DMS79 (cell line): Measurements from ENCODE around the gene MED12.

Experiments
- DNase-seq: peaks from one replicate; lab custom pipeline; 2025; lab: John Stamatoyannopoulos, UW

MED12 gene

DNA sequence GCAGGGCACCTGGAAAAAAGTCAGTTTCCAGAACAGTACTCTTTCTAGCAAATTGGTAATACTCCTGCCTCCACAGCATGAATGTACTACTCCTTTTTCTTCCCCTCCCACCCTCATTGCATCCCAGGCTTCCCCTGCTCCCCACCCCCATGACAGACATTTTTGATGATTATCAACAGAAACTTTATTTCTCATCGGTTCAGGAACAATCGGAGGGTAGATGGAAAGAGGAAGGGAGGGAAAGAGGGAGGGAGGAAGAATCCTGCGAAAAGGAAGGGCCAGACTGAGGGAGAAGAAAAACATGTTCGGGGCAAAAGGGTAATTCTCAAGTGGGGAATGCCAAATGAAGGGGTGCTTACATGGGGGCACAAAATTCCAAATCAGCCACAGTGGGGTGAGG lies 11.2 kb upstream of the MED12 start:
- no peak for DNase-seq

DNA sequence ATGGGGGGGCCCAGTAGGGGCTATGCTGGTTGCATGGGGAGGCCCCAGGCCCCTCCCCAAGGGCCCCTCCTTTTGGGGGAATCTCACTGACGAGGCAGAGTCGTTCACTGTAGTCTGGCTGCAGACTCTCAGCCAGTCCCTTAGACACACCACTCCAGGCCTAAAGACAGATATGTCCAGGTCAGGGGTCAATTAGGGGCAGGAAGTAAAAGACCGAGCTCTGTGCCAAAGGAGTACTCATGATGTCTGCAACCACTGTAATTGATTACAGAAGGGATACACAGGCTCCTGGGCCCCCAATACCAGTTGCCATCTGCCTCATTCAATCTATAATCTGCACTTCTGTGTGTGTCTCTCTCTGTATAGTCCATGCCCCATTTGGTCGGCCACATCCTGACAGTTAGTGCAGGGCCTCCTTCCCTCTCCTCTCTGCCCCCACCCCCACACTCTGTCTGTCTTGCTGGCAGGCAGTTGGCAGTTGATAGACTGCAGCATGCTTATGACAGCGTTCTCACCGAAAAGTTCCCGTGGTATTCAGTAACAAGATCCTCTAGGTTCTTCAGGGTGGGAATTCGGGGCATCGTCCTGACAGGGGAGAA lies 10.5 kb upstream of the MED12 start:
- DNase-seq, result no peak

DNA sequence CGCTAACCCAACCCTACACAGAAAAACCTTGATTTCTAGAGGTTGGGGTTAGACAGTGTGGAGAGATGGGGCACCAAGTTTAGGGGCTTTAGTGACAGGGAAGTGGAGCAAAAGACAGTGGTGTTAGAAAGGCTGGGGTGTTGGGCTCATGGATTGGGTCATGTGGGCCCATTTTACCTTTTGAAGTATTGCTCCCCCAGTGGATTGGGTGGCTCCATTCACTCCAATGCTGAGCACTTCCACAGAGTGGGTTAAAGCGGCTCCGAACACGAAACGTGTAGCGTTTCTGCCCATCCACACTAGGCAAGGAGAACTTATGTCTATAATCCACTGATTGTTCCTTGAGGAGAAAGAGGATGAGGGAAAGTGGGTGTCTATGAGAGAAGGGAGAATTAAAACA lies 9.3 kb upstream of the MED12 start:
- DNase-seq, result no peak

DNA sequence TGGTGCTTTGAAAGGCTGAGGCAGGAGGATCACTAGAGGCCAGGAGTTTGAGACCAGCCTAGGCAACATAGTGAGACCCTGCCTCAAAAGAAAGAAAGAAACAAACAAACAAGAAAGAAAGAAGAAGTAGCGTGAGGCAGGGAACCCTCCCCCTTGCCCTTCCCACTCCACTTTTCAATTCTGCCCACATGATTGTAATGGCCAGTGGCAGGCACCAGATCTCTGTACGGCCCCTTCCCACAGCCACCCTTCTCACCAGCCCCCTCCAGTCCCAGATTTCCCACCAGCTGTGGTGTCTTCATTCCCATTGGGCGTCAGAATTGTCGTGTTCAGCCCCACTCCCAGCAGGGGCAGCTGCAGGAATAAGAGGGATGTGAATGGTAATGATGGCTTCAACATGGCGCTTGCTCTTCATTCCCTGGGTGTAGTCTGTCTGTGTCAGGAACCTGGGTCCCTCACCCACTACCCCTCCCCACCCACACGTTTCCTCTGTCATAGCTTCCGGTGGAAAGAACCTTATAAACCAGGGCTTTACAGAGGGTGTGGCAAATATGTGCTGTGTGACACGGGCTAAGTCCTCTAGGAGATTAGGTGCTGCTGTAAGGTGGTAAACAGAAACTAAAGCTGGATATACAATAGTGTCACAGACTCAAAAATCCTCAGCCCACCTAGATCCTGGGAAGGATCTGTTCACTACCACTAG lies 7.1 kb upstream of the MED12 start, which contains the start of gene IL2RG:
TSS of gene IL2RG (minus strand) at position 437 of the 703 bp plus-strand sequence. CDS start at position 399, 38 bp downstream.
- no peak for DNase-seq

DNA sequence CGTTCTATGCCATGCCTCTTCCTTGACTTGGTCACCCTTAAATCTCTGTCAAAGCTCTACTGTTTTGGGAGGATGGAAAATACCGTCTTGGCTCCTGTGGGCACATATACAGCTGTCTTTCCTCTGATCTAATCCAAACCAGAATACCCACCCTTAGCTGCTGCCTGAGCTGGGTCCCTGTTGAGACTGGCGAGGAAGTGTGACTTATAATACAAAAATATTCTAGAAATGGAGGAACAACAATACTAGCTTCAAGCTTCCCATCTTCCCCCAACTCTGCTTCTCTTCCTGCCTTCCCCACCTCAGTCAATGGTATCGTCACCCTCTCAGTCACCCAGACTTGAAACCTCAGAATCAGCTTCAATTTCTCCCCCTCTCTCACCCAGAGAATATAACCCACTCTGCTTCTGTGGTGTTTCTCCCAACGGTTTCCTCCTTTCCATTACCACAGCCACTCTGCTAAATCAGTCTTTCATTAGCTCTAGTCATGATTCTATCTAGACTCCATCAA lies 6.4 kb upstream of the MED12 start:
- no peak for DNase-seq

DNA sequence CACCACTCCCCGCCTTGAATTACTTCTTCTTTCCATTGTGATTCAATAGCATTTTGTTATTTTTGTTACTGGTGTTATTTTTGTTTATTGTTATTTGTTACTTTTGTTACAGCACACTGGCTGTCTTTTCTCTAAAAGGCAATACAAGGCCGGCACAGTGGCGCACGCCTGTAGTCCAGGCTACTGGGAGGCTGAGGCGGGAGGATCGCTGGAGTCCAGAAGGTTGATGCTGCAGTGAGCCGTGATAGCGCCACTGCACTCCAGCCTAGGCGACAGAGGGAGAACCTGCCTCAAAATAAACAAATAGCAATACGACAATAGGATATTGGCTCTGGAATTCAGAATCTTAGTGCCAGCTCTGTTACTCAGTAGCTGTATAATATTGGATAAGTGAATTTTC lies 1.0 kb upstream of the MED12 start:
- no peak for DNase-seq

DNA sequence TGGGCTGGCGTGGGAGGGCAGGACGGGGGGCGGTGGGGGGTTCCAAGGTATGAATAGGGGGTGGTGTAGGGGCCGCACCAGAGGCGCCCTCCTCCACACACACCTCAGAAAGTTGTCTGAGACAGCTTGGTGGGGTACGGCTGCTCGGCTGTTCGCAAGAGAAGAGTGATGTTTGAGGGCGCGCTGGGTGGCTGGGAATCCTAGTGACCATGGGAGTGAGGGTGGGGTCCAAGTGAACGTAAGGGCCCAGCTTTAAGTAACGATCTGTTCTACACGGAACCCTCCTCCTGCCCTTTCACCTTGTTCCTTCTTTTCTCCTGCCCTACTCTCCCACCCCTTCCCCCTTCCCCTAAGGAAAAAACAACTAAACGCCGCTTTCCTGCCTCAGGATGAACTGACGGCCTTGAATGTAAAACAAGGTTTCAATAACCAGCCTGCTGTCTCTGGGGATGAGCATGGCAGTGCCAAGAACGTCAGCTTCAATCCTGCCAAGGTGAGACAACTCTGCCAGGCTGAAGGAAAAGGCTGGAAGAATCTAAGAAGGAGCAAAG lies 664 bp downstream of the MED12 start:
- DNase-seq, result no peak

DNA sequence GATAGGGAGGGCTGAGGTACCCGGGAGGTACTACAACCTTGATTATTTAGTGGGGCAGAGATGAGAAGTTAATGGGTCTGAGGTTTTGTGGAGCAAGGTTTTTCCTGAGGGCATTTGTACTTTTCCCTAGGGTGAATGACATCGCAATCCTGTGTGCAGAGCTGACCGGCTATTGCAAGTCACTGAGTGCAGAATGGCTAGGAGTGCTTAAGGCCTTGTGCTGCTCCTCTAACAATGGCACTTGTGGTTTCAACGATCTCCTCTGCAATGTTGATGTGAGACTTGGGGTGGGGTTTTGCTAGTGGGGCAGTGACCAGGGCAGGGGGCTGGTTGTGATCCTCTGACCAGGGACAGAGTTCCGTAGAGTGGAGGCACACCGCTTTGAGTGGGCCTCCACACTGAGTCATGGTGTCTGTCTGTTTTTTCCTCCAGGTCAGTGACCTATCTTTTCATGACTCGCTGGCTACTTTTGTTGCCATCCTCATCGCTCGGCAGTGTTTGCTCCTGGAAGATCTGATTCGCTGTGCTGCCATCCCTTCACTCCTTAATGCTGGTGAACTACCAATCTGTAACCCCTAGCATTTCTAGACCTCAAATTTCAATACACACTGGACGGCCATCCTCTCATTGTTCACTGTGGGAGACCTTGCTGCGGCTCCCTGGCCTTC lies 9.9 kb downstream of the MED12 start:
- no peak for DNase-seq

DNA sequence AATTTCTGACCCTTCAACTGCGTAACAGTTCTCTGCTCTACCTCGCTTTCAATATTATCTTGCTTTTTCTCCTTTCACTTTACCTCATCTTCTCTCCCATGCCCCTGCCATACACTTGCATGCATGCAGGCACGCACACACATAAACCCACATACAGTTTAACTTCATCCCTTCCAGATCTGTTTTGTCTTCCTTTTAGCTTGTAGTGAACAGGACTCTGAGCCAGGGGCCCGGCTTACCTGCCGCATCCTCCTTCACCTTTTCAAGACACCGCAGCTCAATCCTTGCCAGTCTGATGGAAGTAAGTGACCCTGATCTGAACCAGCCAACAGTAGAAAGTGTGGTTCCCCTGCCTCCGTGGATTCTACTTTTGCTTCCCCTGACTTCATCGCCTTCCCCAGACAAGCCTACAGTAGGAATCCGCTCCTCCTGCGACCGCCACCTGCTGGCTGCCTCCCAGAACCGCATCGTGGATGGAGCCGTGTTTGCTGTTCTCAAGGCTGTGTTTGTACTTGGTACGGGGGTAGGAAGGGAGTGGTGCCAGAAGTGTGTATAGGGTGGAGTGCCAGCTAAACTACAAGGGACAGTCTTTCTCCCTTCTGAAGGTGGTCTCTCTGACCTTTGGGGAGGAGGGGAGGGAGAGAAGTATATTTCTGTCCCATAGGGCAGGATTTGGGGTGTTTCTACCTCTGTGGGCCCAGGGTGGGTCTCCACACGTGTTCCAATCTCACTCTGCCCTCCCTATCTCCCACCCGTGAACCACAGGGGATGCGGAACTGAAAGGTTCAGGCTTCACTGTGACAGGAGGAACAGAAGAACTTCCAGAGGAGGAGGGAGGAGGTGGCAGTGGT lies 10.7 kb downstream of the MED12 start:
- no peak for DNase-seq

DNA sequence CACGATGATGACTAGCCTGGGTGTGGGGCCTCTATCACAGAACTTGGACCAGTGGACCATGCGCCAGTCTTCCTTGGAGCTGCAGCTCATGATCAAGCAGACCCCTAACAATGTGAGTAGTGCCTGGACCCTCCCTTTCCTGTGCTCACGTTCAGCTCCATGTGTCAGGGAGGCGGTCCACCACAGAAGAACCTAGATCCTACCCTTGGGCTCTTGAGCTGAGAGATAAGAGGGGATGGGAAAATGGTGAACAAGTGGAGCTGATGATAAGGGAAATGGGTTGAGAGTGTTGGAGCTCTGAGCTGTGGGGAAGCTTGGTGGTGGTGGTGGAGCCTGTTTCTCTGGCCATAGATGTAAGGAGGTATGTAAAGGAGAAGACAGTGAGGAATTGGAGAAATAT lies 13.1 kb downstream of the MED12 start:
- no peak for DNase-seq

DNA sequence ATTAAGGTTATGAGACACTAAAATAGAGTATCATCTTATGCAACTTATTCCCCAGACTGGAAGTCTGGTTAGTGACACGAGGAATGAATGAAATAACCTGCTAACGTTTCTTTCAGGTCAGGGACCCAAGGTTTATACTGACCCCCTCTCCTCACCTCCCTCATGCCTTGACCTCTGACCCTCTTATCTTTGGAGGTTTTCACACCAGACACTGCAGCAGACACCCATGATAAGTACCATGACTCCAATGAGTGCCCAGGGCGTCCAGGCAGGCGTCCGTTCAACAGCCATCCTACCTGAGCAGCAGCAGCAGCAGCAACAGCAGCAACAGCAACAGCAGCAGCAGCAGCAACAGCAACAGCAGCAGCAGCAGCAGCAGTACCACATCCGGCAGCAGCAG lies 22.0 kb downstream of the MED12 start:
- DNase-seq, result no peak

DNA sequence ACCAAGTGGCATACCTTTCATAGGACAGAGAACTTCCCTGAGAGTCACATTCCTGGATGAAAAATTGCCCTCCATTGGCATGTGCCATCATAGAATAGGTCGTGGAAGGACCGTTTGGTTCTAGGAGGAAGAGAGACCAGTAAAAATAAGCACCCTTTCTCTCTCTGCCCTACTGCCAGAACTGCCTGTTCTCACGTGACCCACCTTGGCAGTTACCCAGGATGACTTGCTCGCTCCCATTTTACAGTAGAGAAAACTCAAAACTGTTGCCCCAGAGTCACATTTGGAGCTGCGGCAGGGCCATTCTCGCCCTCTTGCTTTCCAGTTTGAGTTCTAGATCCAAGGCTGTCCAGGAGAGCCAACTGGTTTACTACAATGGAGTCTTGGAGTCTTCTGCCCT lies 25.1 kb downstream of the MED12 start:
- no peak for DNase-seq

DNA sequence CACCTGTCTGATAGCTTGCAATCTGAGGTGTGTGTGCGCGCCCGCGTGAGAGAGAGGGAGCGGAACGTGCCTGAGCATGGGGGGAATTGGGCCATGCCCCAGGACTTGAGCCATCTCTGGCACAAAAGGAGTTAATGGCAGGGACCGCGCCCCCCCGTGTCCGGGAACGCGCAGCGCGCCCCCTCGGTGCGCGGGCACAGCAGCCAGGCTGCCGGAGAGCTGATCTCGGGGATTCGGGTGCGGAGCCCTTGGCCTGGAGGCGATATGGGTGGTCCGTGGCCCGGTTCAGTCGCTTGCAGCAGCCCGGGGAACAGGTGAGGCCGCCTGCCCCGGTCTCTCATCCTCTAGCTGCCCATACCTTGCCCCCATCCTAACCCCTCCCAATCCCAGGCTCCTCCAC lies 26.3 kb downstream of the MED12 start, which contains the start of gene NLGN3:
TSS of gene NLGN3 (plus strand) at position 191 of the 400 bp plus-strand sequence. CDS start 2,909 bp downstream, outside the sequence.
- DNase-seq, result no peak

DNA sequence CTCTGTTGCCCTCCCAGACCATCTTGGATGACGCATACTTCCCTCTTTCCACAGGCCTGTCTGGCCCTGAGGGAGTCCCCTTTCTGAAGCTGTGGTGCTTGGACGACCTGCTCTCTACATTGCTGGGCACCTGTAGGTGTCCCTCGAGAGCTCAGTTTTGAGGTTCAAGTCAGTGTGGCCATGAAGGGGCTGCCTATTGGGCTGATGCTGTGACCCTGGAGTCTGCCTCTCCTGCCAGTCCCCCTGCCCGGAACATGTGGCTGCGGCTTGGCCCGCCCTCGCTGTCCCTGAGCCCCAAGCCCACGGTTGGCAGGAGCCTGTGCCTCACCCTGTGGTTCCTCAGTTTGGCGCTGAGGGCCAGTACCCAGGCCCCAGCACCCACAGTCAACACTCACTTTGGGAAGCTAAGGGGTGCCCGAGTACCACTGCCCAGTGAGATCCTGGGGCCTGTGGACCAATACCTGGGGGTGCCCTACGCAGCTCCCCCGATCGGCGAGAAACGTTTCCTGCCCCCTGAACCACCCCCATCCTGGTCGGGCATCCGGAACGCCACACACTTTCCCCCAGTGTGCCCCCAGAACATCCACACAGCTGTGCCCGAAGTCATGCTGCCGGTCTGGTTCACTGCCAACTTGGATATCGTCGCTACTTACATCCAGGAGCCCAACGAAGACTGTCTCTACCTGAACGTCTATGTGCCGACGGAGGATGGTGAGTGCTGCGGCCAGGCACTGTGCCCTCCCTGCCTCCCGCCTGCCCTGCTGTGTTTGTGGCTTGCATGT lies 29.3 kb downstream of the MED12 start:
- no peak for DNase-seq

DNA sequence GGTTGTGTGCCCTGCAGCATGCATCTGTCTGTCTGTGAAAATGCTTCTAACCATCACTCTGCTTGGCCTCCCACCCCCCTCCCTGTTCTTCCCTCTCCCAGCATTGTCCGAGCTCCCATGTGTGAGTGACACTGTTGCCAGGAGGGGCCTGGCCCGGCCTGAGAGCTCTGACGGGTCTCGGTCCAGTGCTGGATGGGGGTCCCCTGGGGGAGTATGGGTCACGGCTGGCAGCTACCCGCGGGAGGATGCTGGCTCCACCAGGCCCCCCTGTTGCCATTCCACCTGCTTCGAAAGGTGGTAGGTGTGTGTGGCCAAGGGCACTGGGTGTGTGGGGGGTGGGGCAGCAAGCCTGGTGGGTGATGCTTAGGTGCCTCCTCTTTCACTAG lies 29.9 kb downstream of the MED12 start:
- no peak for DNase-seq

DNA sequence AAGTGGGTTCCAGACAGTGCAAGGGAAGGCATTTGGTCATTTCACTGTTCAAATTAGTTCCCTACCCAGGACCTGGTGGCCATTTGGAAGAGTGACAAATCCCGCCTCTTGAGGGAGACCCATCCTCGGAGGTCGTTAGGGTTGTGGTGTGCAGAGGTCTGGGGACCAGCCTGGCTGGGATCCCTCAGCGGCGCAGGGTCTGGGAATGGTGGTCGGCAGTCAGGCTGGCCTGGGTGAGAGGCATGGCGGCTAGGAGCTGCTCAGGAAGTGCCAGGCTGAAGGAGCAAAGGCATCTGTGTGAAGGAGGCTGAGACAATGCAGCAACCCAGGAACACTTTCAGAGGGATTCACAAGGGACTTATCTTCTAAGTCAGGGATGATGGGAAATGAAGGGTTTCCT lies 33.0 kb downstream of the MED12 start:
- DNase-seq, result no peak

DNA sequence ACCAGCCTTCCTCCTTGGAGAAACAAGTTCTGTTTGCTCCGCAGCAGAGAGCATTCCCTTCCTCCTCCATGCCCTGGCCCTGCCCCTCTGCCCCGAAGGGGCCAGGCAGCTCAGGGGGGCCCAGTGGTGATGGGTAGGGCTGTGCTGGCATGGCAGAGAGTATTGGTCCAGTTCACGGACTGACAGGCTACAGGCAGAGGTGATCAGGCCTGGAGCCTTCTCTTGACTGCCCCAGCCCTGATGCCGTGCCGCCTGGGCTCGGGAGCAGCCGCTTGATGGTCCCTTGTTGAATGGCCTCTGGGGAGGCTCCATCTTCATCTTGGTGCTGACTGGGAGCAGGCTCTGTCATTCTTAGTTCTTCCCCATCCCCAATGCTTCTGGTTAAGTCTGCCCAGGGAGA lies 35.8 kb downstream of the MED12 start:
- DNase-seq, result no peak

DNA sequence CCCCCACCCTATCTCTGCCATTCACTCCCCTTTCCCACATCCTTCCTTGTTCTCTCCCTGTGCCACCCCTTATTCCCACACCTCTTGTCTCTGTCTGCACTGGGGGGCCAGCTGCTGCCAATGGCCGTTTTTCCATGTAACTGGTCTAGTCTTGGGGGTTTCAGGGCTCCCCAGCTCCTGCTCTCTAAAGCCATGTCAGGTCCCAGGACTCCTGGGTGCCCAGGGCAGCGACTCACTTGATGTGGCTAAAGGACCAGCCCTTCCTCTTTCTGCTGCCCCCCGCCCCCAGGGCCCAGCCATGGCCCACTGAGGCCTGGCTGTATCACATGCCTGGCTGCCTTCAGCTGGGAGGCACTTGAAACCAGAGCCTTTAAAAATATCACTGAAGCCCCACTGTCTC lies 36.2 kb downstream of the MED12 start:
- no peak for DNase-seq

DNA sequence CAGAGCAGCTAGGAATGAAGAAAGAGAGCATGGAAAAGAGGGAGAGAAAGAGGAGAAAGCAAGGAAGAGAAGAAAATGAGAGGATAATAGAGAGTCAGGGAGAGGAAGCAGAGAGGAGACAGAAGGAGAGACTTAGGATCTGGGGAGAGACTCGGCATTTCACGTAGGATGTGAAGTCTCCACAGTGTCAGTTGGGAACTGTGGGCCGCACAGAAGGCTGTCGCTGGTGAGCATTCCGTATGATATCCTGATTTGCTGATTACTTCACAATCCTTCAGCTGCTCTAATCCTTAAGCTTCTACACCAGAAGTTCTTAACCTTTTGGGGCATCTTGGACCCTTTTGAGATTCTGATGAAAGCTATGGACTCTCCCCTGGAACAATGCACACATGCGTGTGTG lies 40.2 kb downstream of the MED12 start:
- no peak for DNase-seq

DNA sequence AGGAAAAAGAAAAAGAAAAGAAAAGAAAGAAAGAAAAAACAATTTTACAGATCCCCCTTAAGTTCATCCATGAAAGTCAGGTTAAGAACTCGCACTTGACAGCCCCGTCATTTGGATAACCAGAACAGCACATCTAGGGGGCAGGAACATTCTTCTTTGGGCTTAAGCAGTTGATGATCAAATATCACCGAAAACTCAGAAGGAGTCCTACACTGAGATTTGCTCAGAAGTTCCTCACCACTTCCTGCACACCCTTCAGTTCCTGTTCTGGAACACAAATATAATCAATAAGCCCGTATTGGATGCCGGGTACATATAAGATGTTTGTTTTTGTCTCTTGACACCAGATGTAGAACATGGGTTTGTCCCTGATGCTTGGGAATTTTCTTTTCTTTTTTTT lies 40.9 kb downstream of the MED12 start:
- DNase-seq, result no peak

DNA sequence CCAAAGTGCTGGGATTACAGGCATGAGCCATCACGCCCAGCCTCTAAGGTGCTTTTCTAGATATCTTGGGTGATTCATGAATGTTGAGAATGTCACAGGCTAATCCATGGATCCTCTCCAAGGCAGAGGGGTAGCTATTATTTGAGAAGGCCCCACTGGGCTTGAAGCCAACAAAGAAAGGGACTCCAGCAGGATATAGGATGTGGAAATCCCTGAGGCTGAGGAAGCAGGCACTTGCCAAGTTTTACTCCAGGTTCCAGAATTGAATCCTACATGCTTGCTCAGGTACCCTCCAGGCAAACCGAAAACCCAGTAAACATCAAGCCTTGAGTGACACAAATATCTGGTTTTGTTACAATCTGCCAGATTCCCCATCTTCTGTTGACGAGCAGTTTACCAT lies 42.1 kb downstream of the MED12 start:
- DNase-seq, result no peak
